ENCODE measurements around the gene GBF1. TPM values are rescaled to one million over a fixed set of nuclear protein-coding genes. Genes with fewer than 3 reads are reported as not detected.

The GBF1 gene
- polyA plus RNA-seq, 1 donor (not counting 4 experiments of a cell fraction or from before 2014, with no cell fraction given), result 17.4 TPM

DNA sequence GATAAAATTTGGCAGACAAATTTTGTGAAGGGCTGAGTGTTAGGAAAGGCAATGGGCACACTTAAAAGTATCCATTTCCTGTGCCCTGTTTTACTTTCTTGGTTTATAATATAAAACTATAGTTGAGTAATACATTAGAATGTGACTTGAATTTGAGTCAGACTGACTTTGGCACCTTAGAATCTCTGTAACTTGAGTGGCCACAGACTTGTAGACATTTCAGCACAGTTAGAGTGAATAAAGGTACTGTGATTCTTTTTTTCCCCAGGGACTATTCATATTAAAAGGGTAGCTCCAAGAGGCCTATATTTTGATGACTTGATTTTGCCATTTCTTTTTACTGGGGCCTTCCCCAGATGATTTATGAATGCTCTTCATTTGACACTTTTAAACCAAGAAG lies 22.4 kb downstream of the GBF1 start:
- FAIRE-seq, result no peak
- no peak overlapping the region for H3K27ac ChIP-seq (ENCODE audit: control insufficient read depth, insufficient read depth, low read length)

DNA sequence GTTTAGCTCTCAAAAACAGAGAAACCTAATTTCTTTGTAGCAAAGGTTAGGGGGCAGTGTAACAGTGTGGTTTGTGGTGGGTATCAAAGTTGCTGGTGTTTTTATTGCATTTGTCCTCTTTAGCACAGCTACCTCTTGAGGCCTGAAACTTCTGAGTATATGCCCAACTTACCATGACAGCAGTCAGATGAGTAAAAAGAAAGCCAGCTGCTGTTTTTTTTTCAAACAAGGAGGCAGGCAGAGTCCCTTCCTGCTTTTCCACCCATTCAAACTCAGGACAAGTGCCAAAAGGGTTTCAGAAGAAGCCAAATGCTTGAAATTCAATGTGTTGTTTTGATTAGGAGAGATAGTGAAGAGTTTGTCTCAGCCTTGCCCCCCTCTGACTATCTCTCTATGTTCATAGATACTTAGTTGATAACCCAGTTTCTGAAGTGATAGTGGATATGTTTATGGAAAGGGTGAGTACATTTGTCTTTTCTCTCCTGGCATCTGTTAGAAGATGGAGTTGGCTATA lies 23.1 kb downstream of the GBF1 start:
- no peaks in the 10 kb centered on the region for H3K9me1 ChIP-seq (ENCODE audit: control insufficient read depth, extremely low read depth, insufficient read depth, low read length)
- peaks cover 7% of the 10 kb centered on the region for H4K20me1 ChIP-seq (ENCODE audit: control insufficient read depth, extremely low read depth, insufficient read depth, low read length)
- no peak overlapping the region for H3K27ac ChIP-seq (ENCODE audit: control insufficient read depth, insufficient read depth, low read length)
- H3K9ac ChIP-seq (ENCODE audit: control insufficient read depth, extremely low read depth, insufficient read depth, low read length), result no peak overlapping the region
- H3K27me3 ChIP-seq (ENCODE audit: control insufficient read depth, extremely low read depth, insufficient read depth, low read length), result no peaks in the 10 kb centered on the region
- H3K36me3 ChIP-seq (ENCODE audit: control insufficient read depth in 2 of 2, extremely low read depth in 1 of 2, insufficient read depth in 2 of 2, low read length in 2 of 2), result peaks cover 0 to 8% of the 10 kb centered on the region in 2 experiments
- no peak overlapping the region for H3K4me3 ChIP-seq (ENCODE audit: control insufficient read depth in 2 of 3, extremely low read depth in 1 of 3, insufficient read depth in 2 of 3, low read depth in 1 of 3, low read length in 3 of 3)
- H2AFZ ChIP-seq (ENCODE audit: control insufficient read depth, low read length), result no peak overlapping the region
- DNase-seq (ENCODE audit: low read depth, low spot score) (no peak), FAIRE-seq (no peak)
- dilution Hi-C loops (cut with MboI; ENCODE audit: extremely low pct_ligation_motif_present, low sequenced_read_pairs), result no loop called here
- no peaks in the 10 kb centered on the region for H3K4me1 ChIP-seq (ENCODE audit: control insufficient read depth, extremely low read depth, insufficient read depth, low read length)
- H3K9me3 ChIP-seq (ENCODE audit: control insufficient read depth, low read depth, low read length), result no peaks in the 10 kb centered on the region
- H3K79me2 ChIP-seq (ENCODE audit: control insufficient read depth, insufficient read depth, low read length), result peaks cover 68% of the 10 kb centered on the region
- TF ChIP-seq, protein P1, sequence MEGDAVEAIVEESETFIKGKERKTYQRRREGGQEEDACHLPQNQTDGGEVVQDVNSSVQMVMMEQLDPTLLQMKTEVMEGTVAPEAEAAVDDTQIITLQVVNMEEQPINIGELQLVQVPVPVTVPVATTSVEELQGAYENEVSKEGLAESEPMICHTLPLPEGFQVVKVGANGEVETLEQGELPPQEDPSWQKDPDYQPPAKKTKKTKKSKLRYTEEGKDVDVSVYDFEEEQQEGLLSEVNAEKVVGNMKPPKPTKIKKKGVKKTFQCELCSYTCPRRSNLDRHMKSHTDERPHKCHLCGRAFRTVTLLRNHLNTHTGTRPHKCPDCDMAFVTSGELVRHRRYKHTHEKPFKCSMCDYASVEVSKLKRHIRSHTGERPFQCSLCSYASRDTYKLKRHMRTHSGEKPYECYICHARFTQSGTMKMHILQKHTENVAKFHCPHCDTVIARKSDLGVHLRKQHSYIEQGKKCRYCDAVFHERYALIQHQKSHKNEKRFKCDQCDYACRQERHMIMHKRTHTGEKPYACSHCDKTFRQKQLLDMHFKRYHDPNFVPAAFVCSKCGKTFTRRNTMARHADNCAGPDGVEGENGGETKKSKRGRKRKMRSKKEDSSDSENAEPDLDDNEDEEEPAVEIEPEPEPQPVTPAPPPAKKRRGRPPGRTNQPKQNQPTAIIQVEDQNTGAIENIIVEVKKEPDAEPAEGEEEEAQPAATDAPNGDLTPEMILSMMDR (optimal IDR thresholded peaks at IDR 0.05 in 1 of 3, IDR thresholded peaks at IDR 0.05 in 1 of 3, conservative IDR thresholded peaks at IDR 0.05 in 1 of 3; ENCODE audit: extremely low read depth in 1 of 3, insufficient read depth in 2 of 3, low read length in 3 of 3), result no peak
- TF ChIP-seq EZH2 (IDR thresholded peaks at IDR 0.05; ENCODE audit: low read length), result no peak
- H3K4me2 ChIP-seq (ENCODE audit: control insufficient read depth, extremely low read depth, insufficient read depth, low read depth, low read length), result no peak overlapping the region

More for the DNA sequence above, 22.4 kb downstream of the GBF1 start:
- DNase-seq (ENCODE audit: low read depth, low spot score), result no peak
- Histone ChIP-seq H3K27me3 (ENCODE audit: control insufficient read depth, extremely low read depth, insufficient read depth, low read length) (no peaks in the 10 kb centered on the region), H3K9me1 (ENCODE audit: control insufficient read depth, extremely low read depth, insufficient read depth, low read length) (no peaks in the 10 kb centered on the region), H4K20me1 (ENCODE audit: control insufficient read depth, extremely low read depth, insufficient read depth, low read length) (peaks cover 7% of the 10 kb centered on the region), H3K4me3 (ENCODE audit: control insufficient read depth in 2 of 3, extremely low read depth in 1 of 3, insufficient read depth in 2 of 3, low read depth in 1 of 3, low read length in 3 of 3) (no peak overlapping the region), H3K36me3 (ENCODE audit: control insufficient read depth in 2 of 2, extremely low read depth in 1 of 2, insufficient read depth in 2 of 2, low read length in 2 of 2) (peaks cover under 1 to 8% of the 10 kb centered on the region in 2 experiments), H3K9me3 (ENCODE audit: control insufficient read depth, low read depth, low read length) (no peaks in the 10 kb centered on the region), H3K4me1 (ENCODE audit: control insufficient read depth, extremely low read depth, insufficient read depth, low read length) (no peaks in the 10 kb centered on the region), H3K4me2 (ENCODE audit: control insufficient read depth, extremely low read depth, insufficient read depth, low read depth, low read length) (no peak overlapping the region), H2AFZ (ENCODE audit: control insufficient read depth, low read length) (no peak overlapping the region), H3K9ac (ENCODE audit: control insufficient read depth, extremely low read depth, insufficient read depth, low read length) (no peak overlapping the region), H3K79me2 (ENCODE audit: control insufficient read depth, insufficient read depth, low read length) (peaks cover 66% of the 10 kb centered on the region)
- TF ChIP-seq, protein P1 (optimal IDR thresholded peaks at IDR 0.05 in 1 of 3, IDR thresholded peaks at IDR 0.05 in 1 of 3, conservative IDR thresholded peaks at IDR 0.05 in 1 of 3; ENCODE audit: extremely low read depth in 1 of 3, insufficient read depth in 2 of 3, low read length in 3 of 3), result no peak
- TF ChIP-seq EZH2 (IDR thresholded peaks at IDR 0.05; ENCODE audit: low read length), result no peak
- dilution Hi-C loops (cut with MboI; ENCODE audit: extremely low pct_ligation_motif_present, low sequenced_read_pairs), result no loop called here
